Fibroblast of lung (primary cell): Measurements from ENCODE around the gene MARCHF2. TPM values are rescaled to one million over a fixed set of nuclear protein-coding genes. Genes with fewer than 3 reads are reported as not detected.
"Not testable (repeated sequence)": the region's sequence is repeated elsewhere in the genome, so short reads cannot be mapped to it uniquely, and the experiment has no call there.

Source experiments
- DNase-seq, 2 donors: peaks; one replicate each; pipeline versions ENCODE4 v3.0.0 to v3.0.0-alpha.2; 2010; ENCODE audit warnings: low read depth in 2 of 2
- H2AFZ ChIP-seq: 2 replicates; pipeline ENCODE4 v1.5.1; 2012; ENCODE audit warnings: low read length, control low read depth, inconsistent platforms
- H3K27ac ChIP-seq: 2 replicates; pipeline ENCODE4 v1.5.1; 2011; ENCODE audit warnings: low read length, control low read depth; ENCODE audit not compliant: insufficient read depth
- H3K27me3 ChIP-seq: 2 replicates; pipeline ENCODE4 v1.5.1; 2011; ENCODE audit warnings: mild to moderate bottlenecking, low read length; ENCODE audit not compliant: control insufficient read depth, insufficient read depth
- H3K36me3 ChIP-seq: 2 replicates; pipeline ENCODE4 v1.5.1; 2011; ENCODE audit warnings: low read length; ENCODE audit not compliant: control insufficient read depth, insufficient read depth
- H3K4me1 ChIP-seq: 2 replicates; pipeline ENCODE4 v1.5.1; 2011; ENCODE audit warnings: low read length; ENCODE audit not compliant: control insufficient read depth, insufficient read depth; ENCODE audit errors: extremely low read depth
- H3K4me2 ChIP-seq: 2 replicates; pipeline ENCODE4 v1.5.1; 2011; ENCODE audit warnings: low read length, control low read depth; ENCODE audit not compliant: insufficient read depth; ENCODE audit errors: extremely low read depth
- H3K4me3 ChIP-seq, 4 experiments: fragments of 200-600 bp in 1 of 4; sonication (generic) in 1 of 4; replicated peaks in 1 of 4; 2 replicates each; pipeline ENCODE4 v1.5.1; 2011 to 2016; ENCODE audit warnings: low read length in 4 of 4, low read depth in 3 of 4, mild to moderate bottlenecking in 3 of 4, control low read depth in 2 of 4, inconsistent platforms in 1 of 4, mixed read lengths in 1 of 4; ENCODE audit not compliant: insufficient read depth in 1 of 4; ENCODE audit errors: control extremely low read depth in 1 of 4
- H3K79me2 ChIP-seq: 2 replicates; pipeline ENCODE4 v1.5.1; 2012; ENCODE audit warnings: mild to moderate bottlenecking, low read length, inconsistent platforms; ENCODE audit not compliant: control insufficient read depth, insufficient read depth
- H3K9ac ChIP-seq: 2 replicates; pipeline ENCODE4 v1.5.1; 2011; ENCODE audit warnings: mild to moderate bottlenecking, low read length, control low read depth; ENCODE audit not compliant: insufficient read depth
- H3K9me3 ChIP-seq: 2 replicates; pipeline ENCODE4 v1.5.1; 2012; ENCODE audit warnings: low read depth, low read length; ENCODE audit not compliant: control insufficient read depth, insufficient read depth
- H4K20me1 ChIP-seq: 2 replicates; pipeline ENCODE4 v1.5.1; 2011; ENCODE audit warnings: low read length; ENCODE audit not compliant: control insufficient read depth, insufficient read depth; ENCODE audit errors: extremely low read depth
- CTCF ChIP-seq, 2 donors: IDR thresholded peaks in 1 of 2; conservative IDR thresholded peaks in 1 of 2; 1 replicate in 1 of 2; 2 replicates in 1 of 2; pipeline ENCODE4 v1.5.1; 2011 to 2012; ENCODE audit warnings: low read length in 2 of 2, control low read depth in 1 of 2, inconsistent platforms in 1 of 2, low read depth in 1 of 2, mild to moderate bottlenecking in 1 of 2
- EZH2 ChIP-seq: IDR thresholded peaks from 2 replicates; pipeline ENCODE4 v1.5.1; 2012; ENCODE audit warnings: low read length, control low read depth, mild to moderate bottlenecking; ENCODE audit errors: missing control alignments
- polyA plus RNA-seq, 2 donors: library from polyadenylated mRNA; depleted of rRNA in 1 of 2; stranded (reverse) in 1 of 2; unstranded in 1 of 2; fragments of >200 nt; gene quantifications; 2 replicates each; pipeline ENCODE4 v1.2.1, GENCODE V29; 2011 to 2012; ENCODE audit warnings: missing spikeins in 1 of 2
- total RNA-seq: library from RNA; depleted of rRNA; stranded (reverse); fragments of >200 nt; gene quantifications from 2 replicates; pipeline ENCODE4 v1.2.1, GENCODE V29; 2014

The MARCHF2 gene
- total and polyA plus RNA-seq, 2 donors (not counting 1 experiment from before 2014, with no cell fraction given): 16.8 to 90.8 TPM

GRCh38 chr19:8404391-8405151 lies 8.5 kb upstream of the MARCHF2 start:
- H3K4me2 ChIP-seq: no peak overlapping the region
- no peak for DNase-seq
- H3K4me3 ChIP-seq: no peak overlapping the region
- H2AFZ ChIP-seq: no peak overlapping the region
- no peak for TF ChIP-seq EZH2
- no peak for TF ChIP-seq CTCF (conservative IDR thresholded peaks at IDR 0.05 in 1 of 2, IDR thresholded peaks at IDR 0.05 in 1 of 2; ENCODE audit: low read depth in 1 of 2, low read length in 2 of 2)
- H3K4me1 ChIP-seq: no peaks in the 10 kb centered on the region
- H4K20me1 ChIP-seq: no peaks in the 10 kb centered on the region
- no peak overlapping the region for H3K27ac ChIP-seq
- no peak overlapping the region for H3K9ac ChIP-seq
- H3K9me3 ChIP-seq: no peaks in the 10 kb centered on the region
- peaks cover 8% of the 10 kb centered on the region for H3K36me3 ChIP-seq
- no peaks in the 10 kb centered on the region for H3K27me3 ChIP-seq
- no peaks in the 10 kb centered on the region for H3K79me2 ChIP-seq

- H3K27ac ChIP-seq, H3K4me1 ChIP-seq, H3K79me2 ChIP-seq, H3K36me3 ChIP-seq, H2AFZ ChIP-seq, H3K27me3 ChIP-seq, H4K20me1 ChIP-seq, H3K4me3 ChIP-seq, H3K9me3 ChIP-seq, H3K9ac ChIP-seq, H3K4me2 ChIP-seq, DNase-seq: not testable (repeated sequence)
Observed at GRCh38 chr19:8410718-8411117, 2.4 kb upstream of the MARCHF2 start.

GRCh38 chr19:8413629-8413995 lies 507 bp downstream of the MARCHF2 start:
- Histone ChIP-seq H3K9ac (peak overlapping the region; percentile 57), H3K4me1 (peaks cover 3% of the 10 kb centered on the region), H3K4me2 (peak overlapping the region; percentile 89), H3K36me3 (no peaks in the 10 kb centered on the region), H4K20me1 (no peaks in the 10 kb centered on the region), H3K79me2 (no peaks in the 10 kb centered on the region), H3K4me3 (peak overlapping the region; percentile 52 to 78 (median 58)), H3K27ac (peak overlapping the region; percentile 38), H3K27me3 (no peaks in the 10 kb centered on the region), H3K9me3 (no peaks in the 10 kb centered on the region), H2AFZ (peak overlapping the region; percentile 83)
- DNase-seq: no peak
- TF ChIP-seq EZH2 (no peak), CTCF (conservative IDR thresholded peaks at IDR 0.05 in 1 of 2, IDR thresholded peaks at IDR 0.05 in 1 of 2; ENCODE audit: low read depth in 1 of 2, low read length in 2 of 2) (no peak)
